ENCODE results near the gene KIAA0319L. TPM values are rescaled to one million over a fixed set of nuclear protein-coding genes. Genes with fewer than 3 reads are reported as not detected.

KIAA0319L gene
- total RNA-seq, 1 experiment from 2014 or later = 46.4 TPM

DNA sequence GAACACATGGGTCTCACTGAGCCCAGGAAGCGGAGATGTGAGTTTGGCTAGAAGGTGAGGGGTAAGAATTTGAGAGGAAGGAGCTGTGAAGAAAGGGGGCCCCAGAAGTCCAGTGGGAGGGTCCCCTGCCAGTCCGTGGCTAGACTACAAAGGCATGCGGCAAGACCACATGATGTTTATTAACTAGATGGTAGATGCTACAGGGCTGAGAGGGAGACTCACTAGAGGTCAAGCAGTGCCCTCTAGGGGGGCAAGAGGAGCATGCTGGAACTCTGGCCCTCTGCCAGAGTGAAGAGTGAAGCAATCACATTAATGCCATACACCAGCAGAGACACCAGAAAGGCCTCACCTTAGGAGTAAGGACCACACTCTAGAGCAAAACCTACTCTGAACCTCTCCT is 12.2 kb downstream of the KIAA0319L start:
- Histone ChIP-seq H3K23ac (ENCODE audit: insufficient read length, low read depth, low read length) (no peak overlapping the region), H3K9me3 (ENCODE audit: control insufficient read depth, low read depth, low read length) (no peaks in the 10 kb centered on the region), H3K4me1 (ENCODE audit: insufficient read depth, low read length) (peaks cover 4% of the 10 kb centered on the region), H2BK15ac (ENCODE audit: low read depth, low read length) (no peak overlapping the region), H4K8ac (replicated peaks; ENCODE audit: insufficient read length, low read depth, low read length) (no peak overlapping the region), H3K14ac (ENCODE audit: insufficient read depth, low read length) (no peak overlapping the region), H3K79me2 (ENCODE audit: insufficient read depth, low read length) (peaks cover 13% of the 10 kb centered on the region; the same call in 1 of the 2 replicates), H3K56ac (ENCODE audit: insufficient read length, low read depth, low read length) (no peak overlapping the region), H2AFZ (ENCODE audit: low read length) (no peak overlapping the region), H2BK120ac (ENCODE audit: low read depth, low read length, poor library complexity, severe bottlenecking) (no peak overlapping the region), H3K27me3 (ENCODE audit: insufficient read depth, low read length) (no peaks in the 10 kb centered on the region), H3K23me2 (ENCODE audit: insufficient read length, low read depth, low read length, poor library complexity, severe bottlenecking) (no peaks in the 10 kb centered on the region), H3K79me1 (ENCODE audit: insufficient read depth, low read depth, low read length, poor library complexity, severe bottlenecking) (peaks cover 3% of the 10 kb centered on the region), H2BK20ac (ENCODE audit: low read depth, low read length, poor library complexity, severe bottlenecking) (no peak overlapping the region), H3K4ac (ENCODE audit: low read depth, low read length) (no peak overlapping the region), H3K4me2 (ENCODE audit: insufficient read depth, insufficient read length, low read length) (no peak overlapping the region), H2BK5ac (ENCODE audit: insufficient read length, low read length) (no peak overlapping the region), H3K9ac (ENCODE audit: extremely low read depth, insufficient read length, low read length) (no peak overlapping the region), H4K91ac (ENCODE audit: insufficient read length, low read depth, low read length) (no peak overlapping the region), H3K18ac (ENCODE audit: insufficient read length, low read depth, low read length) (no peak overlapping the region), H3T11ph (ENCODE audit: low read length) (no peak overlapping the region), H4K20me1 (ENCODE audit: control insufficient read depth, insufficient read depth, insufficient read length) (no peaks in the 10 kb centered on the region), H4K5ac (ENCODE audit: insufficient read length, low read depth, low read length) (no peak overlapping the region), H2BK12ac (ENCODE audit: insufficient read length, low read depth, low read length) (no peak overlapping the region), H2AK5ac (ENCODE audit: insufficient read length, low read length) (no peak overlapping the region), H3K27ac (ENCODE audit: insufficient read length, low read depth, low read length) (no peak overlapping the region)
- Mint-ChIP-seq H3K27ac (peak overlapping the region; percentile 13 to 50 (median 22); a peak in 1 of 7 replicates), H3K4me3 (no peak overlapping the region), H3K4me1 (peaks cover 10 to 13% of the 10 kb centered on the region in 2 experiments), H3K36me3 (ENCODE audit: insufficient read depth in 1 of 3, low read depth in 3 of 3) (peaks cover 11 to 50% (median 45%) of the 10 kb centered on the region in 3 experiments; a peak in 6 of 7 replicates), H3K27me3 (ENCODE audit: low read depth) (no peaks in the 10 kb centered on the region), H3K9me3 (no peaks in the 10 kb centered on the region)
- TF ChIP-seq, protein P1, sequence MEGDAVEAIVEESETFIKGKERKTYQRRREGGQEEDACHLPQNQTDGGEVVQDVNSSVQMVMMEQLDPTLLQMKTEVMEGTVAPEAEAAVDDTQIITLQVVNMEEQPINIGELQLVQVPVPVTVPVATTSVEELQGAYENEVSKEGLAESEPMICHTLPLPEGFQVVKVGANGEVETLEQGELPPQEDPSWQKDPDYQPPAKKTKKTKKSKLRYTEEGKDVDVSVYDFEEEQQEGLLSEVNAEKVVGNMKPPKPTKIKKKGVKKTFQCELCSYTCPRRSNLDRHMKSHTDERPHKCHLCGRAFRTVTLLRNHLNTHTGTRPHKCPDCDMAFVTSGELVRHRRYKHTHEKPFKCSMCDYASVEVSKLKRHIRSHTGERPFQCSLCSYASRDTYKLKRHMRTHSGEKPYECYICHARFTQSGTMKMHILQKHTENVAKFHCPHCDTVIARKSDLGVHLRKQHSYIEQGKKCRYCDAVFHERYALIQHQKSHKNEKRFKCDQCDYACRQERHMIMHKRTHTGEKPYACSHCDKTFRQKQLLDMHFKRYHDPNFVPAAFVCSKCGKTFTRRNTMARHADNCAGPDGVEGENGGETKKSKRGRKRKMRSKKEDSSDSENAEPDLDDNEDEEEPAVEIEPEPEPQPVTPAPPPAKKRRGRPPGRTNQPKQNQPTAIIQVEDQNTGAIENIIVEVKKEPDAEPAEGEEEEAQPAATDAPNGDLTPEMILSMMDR (conservative IDR thresholded peaks at IDR 0.05) = peak; percentile 81
- no CpG with 5 or more reads among the region's 3 CpGs for WGBS (ENCODE audit: extremely low coverage, insufficient read length, low lambda C conversion rate)
- DNase-seq = peak; percentile 76

Data from H9 (cell line).